GM12878 (cell line): ENCODE results near the gene RIN2. TPM values are rescaled to one million over a fixed set of nuclear protein-coding genes. Genes with fewer than 3 reads are reported as not detected.

Experiments used
- ATF2 ChIP-seq: IDR thresholded peaks from 2 replicates; pipeline ENCODE4 v1.6.1; 2012; ENCODE audit warnings: low read length, inconsistent platforms
- E2F8 ChIP-seq: fragments of 450-650 bp; IDR thresholded peaks from 2 replicates; pipeline ENCODE4 v1.6.1; 2018; ENCODE audit warnings: mild to moderate bottlenecking, low read depth, moderate library complexity; ENCODE audit not compliant: partially characterized antibody
- HDAC2 ChIP-seq: fragments of 200-600 bp; sonication (generic); IDR thresholded peaks from 2 replicates; pipeline ENCODE4 v1.6.1; 2017
- NFIC ChIP-seq: IDR thresholded peaks from 2 replicates; pipeline ENCODE4 v1.6.1; 2012; ENCODE audit warnings: low read depth, mild to moderate bottlenecking, inconsistent platforms, low read length, moderate library complexity
- NFYA ChIP-seq: IDR thresholded peaks from 2 replicates; pipeline ENCODE4 v1.6.1; 2011; ENCODE audit warnings: low read depth, mild to moderate bottlenecking, low read length, improper control_type of control experiment, borderline replicate concordance
- NR2F1 ChIP-seq: fragments of 450-650 bp; conservative IDR thresholded peaks from 2 replicates; pipeline ENCODE4 v1.6.1; 2017; ENCODE audit warnings: mild to moderate bottlenecking
- PRDM15 ChIP-seq: fragments of 450-650 bp; formaldehyde crosslinking; IDR thresholded peaks from 2 replicates; pipeline ENCODE4 v1.4.0; 2020; ENCODE audit warnings: mild to moderate bottlenecking, moderate library complexity
- SRF ChIP-seq, 2 experiments: IDR thresholded peaks; 2 replicates each; pipeline ENCODE4 v1.6.1; 2011; ENCODE audit warnings: low read depth in 2 of 2, low read length in 2 of 2, mild to moderate bottlenecking in 1 of 2, moderate library complexity in 1 of 2
- ZSCAN29 ChIP-seq: fragments of 450-650 bp; IDR thresholded peaks from 2 replicates; pipeline ENCODE4 v1.6.1; 2017; ENCODE audit warnings: mild to moderate bottlenecking, moderate library complexity
- polyA plus RNA-seq, 11 experiments: library from polyadenylated mRNA; depleted of rRNA in 4 of 11; unstranded in 6 of 11; stranded (reverse) in 5 of 11; fragments of >200 nt; fragmentation: Nextera tagmentation in 4 of 11; fragmentation: Illumina TruSeq in 1 of 11; extraction: Ambion mirVana in 4 of 11; extraction: Trizol in 1 of 11; gene quantifications; 1 replicate in 1 of 11; 2 replicates in 10 of 11; pipeline versions ENCODE4 v1.2.1 to v1.2.3, GENCODE V29; 2011 to 2016; ENCODE audit warnings: inconsistent platforms in 2 of 11, missing spikeins in 2 of 11, low read depth in 1 of 11
- total RNA-seq, 4 experiments: library from RNA; depleted of rRNA in 3 of 4; stranded (reverse); fragments of >200 nt in 3 of 4; fragmentation: Illumina TruSeq in 1 of 4; extraction: Trizol in 1 of 4; gene quantifications; 2 replicates each; pipeline versions ENCODE4 v1.2.1 to v1.2.3, GENCODE V29; 2013 to 2021

RIN2 gene
- total and polyA plus RNA-seq, 10 of the 15 experiments (the other 5 are each of a cell fraction or from before 2014, with no cell fraction given), result 0.68 to 8.5 (median 4.5) TPM

- no peak for TF ChIP-seq NFIC
- TF ChIP-seq SRF (IDR thresholded peaks at IDR 0.05; ENCODE audit: low read depth in 2 of 2, low read length in 2 of 2), result no peak
- no peak for TF ChIP-seq HDAC2
- TF ChIP-seq E2F8, result no peak
- no peak for TF ChIP-seq ZSCAN29
- TF ChIP-seq NFYA, result no peak
- TF ChIP-seq PRDM15 (CRISPR knock-in tag), result no peak
- no peak for TF ChIP-seq NR2F1
- TF ChIP-seq ATF2, result no peak
These were observed 14.4 kb upstream of the RIN2 start (continued) for GRCh38 chr20:19743640-19743995.
